Neural crest cell (in vitro differentiated cells): ENCODE data around the gene ADRA1B. TPM values are rescaled to one million over a fixed set of nuclear protein-coding genes. Genes with fewer than 3 reads are reported as not detected.
A peak's percentile ranks its signal among the peaks of the same experiment; 100 is the strongest.

Experiments used
- DNase-seq: peaks from one replicate; pipeline ENCODE4 v3.0.0; 2021; ENCODE audit warnings: low read depth, mixed read lengths, low spot score
- H3K27ac Mint-ChIP-seq: one replicate; pipeline ENCODE4 v1.8.0; 2021; ENCODE audit warnings: mild to moderate bottlenecking, mixed read lengths; ENCODE audit not compliant: unreplicated experiment
- H3K27me3 Mint-ChIP-seq: 2 replicates; pipeline ENCODE4 v1.8.0; 2021; ENCODE audit warnings: low read depth, mild to moderate bottlenecking, mixed read lengths
- H3K36me3 Mint-ChIP-seq: 2 replicates; pipeline ENCODE4 v1.8.0; 2021; ENCODE audit warnings: low read depth, mild to moderate bottlenecking, mixed read lengths
- H3K4me1 Mint-ChIP-seq: 2 replicates; pipeline ENCODE4 v1.8.0; 2021; ENCODE audit warnings: mixed read lengths
- H3K4me3 Mint-ChIP-seq: one replicate; pipeline ENCODE4 v1.8.0; 2021; ENCODE audit warnings: mild to moderate bottlenecking, mixed read lengths
- H3K9me3 Mint-ChIP-seq: 2 replicates; pipeline ENCODE4 v1.8.0; 2021; ENCODE audit warnings: mixed read lengths
- total RNA-seq: library from RNA; stranded (reverse); gene quantifications from 2 replicates; pipeline ENCODE4 v1.2.1, GENCODE V29; 2021
- TF ChIP-seq, protein P1 (sequence below): fragments of 200-600 bp; sonication (generic); conservative IDR thresholded peaks from 2 replicates; pipeline ENCODE4 v1.5.0; 2021; ENCODE audit warnings: antibody characterized with exemption, mild to moderate bottlenecking

Gene ADRA1B
- total RNA-seq, 1 donor from 2014 or later: 0.19 TPM

GRCh38 chr5:159913501-159913900 is 2.8 kb upstream of the ADRA1B start:
- peaks cover 47% of the 10 kb centered on the region for H3K4me1 Mint-ChIP-seq
- H3K27ac Mint-ChIP-seq: no peak overlapping the region
- H3K9me3 Mint-ChIP-seq: no peaks in the 10 kb centered on the region
- peak overlapping the region; percentile 7 for H3K4me3 Mint-ChIP-seq
- H3K27me3 Mint-ChIP-seq: peaks cover 41% of the 10 kb centered on the region
- TF ChIP-seq, protein P1, sequence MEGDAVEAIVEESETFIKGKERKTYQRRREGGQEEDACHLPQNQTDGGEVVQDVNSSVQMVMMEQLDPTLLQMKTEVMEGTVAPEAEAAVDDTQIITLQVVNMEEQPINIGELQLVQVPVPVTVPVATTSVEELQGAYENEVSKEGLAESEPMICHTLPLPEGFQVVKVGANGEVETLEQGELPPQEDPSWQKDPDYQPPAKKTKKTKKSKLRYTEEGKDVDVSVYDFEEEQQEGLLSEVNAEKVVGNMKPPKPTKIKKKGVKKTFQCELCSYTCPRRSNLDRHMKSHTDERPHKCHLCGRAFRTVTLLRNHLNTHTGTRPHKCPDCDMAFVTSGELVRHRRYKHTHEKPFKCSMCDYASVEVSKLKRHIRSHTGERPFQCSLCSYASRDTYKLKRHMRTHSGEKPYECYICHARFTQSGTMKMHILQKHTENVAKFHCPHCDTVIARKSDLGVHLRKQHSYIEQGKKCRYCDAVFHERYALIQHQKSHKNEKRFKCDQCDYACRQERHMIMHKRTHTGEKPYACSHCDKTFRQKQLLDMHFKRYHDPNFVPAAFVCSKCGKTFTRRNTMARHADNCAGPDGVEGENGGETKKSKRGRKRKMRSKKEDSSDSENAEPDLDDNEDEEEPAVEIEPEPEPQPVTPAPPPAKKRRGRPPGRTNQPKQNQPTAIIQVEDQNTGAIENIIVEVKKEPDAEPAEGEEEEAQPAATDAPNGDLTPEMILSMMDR: no peak
- DNase-seq: no peak
- H3K36me3 Mint-ChIP-seq: no peaks in the 10 kb centered on the region

DNA sequence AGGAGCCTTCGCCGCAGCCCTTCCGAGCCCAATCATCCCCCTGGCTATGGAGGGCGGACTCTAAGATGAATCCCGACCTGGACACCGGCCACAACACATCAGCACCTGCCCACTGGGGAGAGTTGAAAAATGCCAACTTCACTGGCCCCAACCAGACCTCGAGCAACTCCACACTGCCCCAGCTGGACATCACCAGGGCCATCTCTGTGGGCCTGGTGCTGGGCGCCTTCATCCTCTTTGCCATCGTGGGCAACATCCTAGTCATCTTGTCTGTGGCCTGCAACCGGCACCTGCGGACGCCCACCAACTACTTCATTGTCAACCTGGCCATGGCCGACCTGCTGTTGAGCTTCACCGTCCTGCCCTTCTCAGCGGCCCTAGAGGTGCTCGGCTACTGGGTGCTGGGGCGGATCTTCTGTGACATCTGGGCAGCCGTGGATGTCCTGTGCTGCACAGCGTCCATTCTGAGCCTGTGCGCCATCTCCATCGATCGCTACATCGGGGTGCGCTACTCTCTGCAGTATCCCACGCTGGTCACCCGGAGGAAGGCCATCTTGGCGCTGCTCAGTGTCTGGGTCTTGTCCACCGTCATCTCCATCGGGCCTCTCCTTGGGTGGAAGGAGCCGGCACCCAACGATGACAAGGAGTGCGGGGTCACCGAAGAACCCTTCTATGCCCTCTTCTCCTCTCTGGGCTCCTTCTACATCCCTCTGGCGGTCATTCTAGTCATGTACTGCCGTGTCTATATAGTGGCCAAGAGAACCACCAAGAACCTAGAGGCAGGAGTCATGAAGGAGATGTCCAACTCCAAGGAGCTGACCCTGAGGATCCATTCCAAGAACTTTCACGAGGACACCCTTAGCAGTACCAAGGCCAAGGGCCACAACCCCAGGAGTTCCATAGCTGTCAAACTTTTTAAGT is 819 bp downstream of the ADRA1B start:
- peaks cover 52% of the 10 kb centered on the region for H3K27me3 Mint-ChIP-seq
- H3K36me3 Mint-ChIP-seq: no peaks in the 10 kb centered on the region
- H3K4me3 Mint-ChIP-seq: peak overlapping the region; percentile 85
- no peaks in the 10 kb centered on the region for H3K9me3 Mint-ChIP-seq
- H3K27ac Mint-ChIP-seq: no peak overlapping the region
- H3K4me1 Mint-ChIP-seq: peaks cover 25% of the 10 kb centered on the region
- no peak for DNase-seq
- TF ChIP-seq, protein P1: no peak

DNA sequence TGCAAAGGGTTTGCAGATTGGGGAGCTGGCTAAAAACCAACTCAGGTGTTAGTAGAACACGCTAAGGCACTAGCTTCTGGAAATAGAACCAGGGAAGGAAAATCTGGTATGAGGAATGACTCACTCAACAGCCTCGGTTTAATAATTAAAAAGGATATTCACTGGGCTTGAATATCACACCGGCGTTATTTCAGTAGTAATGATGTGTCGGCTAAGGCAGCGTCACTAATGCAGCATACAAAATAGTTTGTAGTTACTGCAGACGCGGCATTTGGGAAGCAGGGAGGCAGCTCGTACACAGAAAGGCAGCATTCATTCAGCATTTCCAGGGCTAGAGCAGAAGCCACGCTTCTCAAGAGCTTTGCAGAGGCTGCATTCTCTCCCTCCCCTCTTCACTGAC is 1.7 kb downstream of the ADRA1B start:
- Mint-ChIP-seq H3K27me3 (peaks cover 52% of the 10 kb centered on the region), H3K27ac (no peak overlapping the region), H3K4me3 (peak overlapping the region; percentile 85)

DNA sequence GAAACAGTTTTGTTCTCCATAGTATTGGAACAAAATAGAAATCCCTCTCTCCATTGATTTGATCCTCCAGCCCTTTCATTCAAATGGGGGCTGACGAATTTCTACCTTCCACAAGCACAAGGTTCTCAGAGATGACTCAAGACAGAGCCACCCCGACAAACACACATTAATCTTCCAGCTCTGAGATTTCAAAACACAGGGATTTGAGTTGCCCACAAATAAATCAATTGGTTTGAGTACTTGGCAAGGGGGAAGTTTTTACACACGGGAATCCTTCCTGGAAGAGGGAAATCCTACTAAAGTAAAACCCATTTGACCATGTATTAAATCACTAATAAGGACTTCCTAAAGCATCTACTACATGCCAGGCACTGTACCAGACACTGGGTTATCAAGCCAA is 5.4 kb downstream of the ADRA1B start:
- peaks cover 39% of the 10 kb centered on the region for H3K27me3 Mint-ChIP-seq
- DNase-seq: no peak
- no peak overlapping the region for H3K4me3 Mint-ChIP-seq
- H3K27ac Mint-ChIP-seq: no peak overlapping the region
- TF ChIP-seq, protein P1: no peak
- no peaks in the 10 kb centered on the region for H3K9me3 Mint-ChIP-seq
- no peaks in the 10 kb centered on the region for H3K4me1 Mint-ChIP-seq
- no peaks in the 10 kb centered on the region for H3K36me3 Mint-ChIP-seq

More for the DNA sequence above, 1.7 kb downstream of the ADRA1B start:
- no peak for DNase-seq
- Mint-ChIP-seq H3K36me3 (no peaks in the 10 kb centered on the region), H3K9me3 (no peaks in the 10 kb centered on the region), H3K4me1 (peaks cover 16% of the 10 kb centered on the region)
- TF ChIP-seq, protein P1: no peak

- H3K4me1 Mint-ChIP-seq: no peaks in the 10 kb centered on the region
- H3K27me3 Mint-ChIP-seq: peaks cover 26% of the 10 kb centered on the region
- no peaks in the 10 kb centered on the region for H3K9me3 Mint-ChIP-seq
- H3K36me3 Mint-ChIP-seq: no peaks in the 10 kb centered on the region
- H3K27ac Mint-ChIP-seq: no peak overlapping the region
- no peak overlapping the region for H3K4me3 Mint-ChIP-seq
- DNase-seq: no peak
- TF ChIP-seq, protein P1: no peak
Measured at GRCh38 chr5:159923008-159923407, 6.7 kb downstream of the ADRA1B start.
